Activated naive CD4-positive, alpha-beta T cell treated with anti-CD3 and anti-CD28 coated beads, Interleukin-2, amount 10 ng/mL, durations not matched to agents 7 days and 5 days (primary cell): ENCODE results near the gene KRT7.
"Not testable (repeated sequence)": the region's sequence is repeated elsewhere in the genome, so short reads cannot be mapped to it uniquely, and the experiment has no call there.

Source experiments
- CTCF ChIA-PET: fragments of 350-600 bp; sonication (Branson Sonifier 250); formaldehyde crosslinking; loops from one replicate; lab custom pipeline; 2021; ENCODE audit warnings: antibody characterized with exemption; lab: Charles Lee
- DNase-seq: peaks from one replicate; pipeline ENCODE4 v3.0.0-alpha.2; 2020
- H3K27ac Mint-ChIP-seq: one replicate; pipeline ENCODE4 v1.8.0; 2021; ENCODE audit warnings: mild to moderate bottlenecking, moderate library complexity, mixed read lengths
- H3K27me3 Mint-ChIP-seq: one replicate; pipeline ENCODE4 v1.8.0; 2021; ENCODE audit warnings: mild to moderate bottlenecking, mixed read lengths
- H3K36me3 Mint-ChIP-seq: one replicate; pipeline ENCODE4 v1.8.0; 2021; ENCODE audit warnings: mixed read lengths
- H3K4me1 Mint-ChIP-seq: one replicate; pipeline ENCODE4 v1.8.0; 2021; ENCODE audit warnings: mixed read lengths
- H3K4me3 Mint-ChIP-seq: one replicate; pipeline ENCODE4 v1.8.0; 2021; ENCODE audit warnings: mild to moderate bottlenecking, moderate library complexity, mixed read lengths
- H3K9me3 Mint-ChIP-seq: one replicate; pipeline ENCODE4 v1.8.0; 2021; ENCODE audit warnings: mixed read lengths

KRT7 gene

DNA sequence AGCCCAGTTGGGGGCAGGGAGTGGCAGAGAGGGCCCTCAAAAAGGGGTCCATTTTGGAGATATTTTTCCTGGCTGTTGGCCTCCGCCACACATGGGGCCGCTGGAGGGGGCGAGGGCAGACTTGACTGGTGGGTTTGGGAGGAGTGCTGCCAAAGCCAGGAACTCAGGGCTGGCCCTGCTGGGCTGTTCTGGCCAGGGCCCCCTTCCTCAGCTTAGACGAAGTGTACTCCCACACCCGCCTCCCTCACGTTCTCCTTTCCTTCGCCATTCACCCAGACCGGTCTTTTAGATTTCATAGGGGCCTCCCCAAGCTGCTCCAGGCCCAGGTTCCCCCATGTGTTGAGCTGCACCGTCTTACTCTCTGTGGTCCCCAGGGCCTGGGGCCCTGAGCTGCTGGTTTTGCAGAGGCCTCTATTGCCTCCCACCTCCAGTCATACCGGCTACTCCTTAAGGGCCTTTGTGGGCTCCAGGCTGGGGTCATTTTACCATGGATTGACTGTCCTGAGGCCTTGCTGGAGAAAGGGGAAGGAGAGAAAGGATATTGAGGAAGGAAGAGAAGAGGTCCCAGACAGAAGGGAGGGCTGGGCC lies 1.3 kb downstream of the KRT7 start:
- no peaks in the 10 kb centered on the region for H3K4me1 Mint-ChIP-seq
- DNase-seq = peak; percentile 8
- H3K9me3 Mint-ChIP-seq = no peaks in the 10 kb centered on the region
- H3K27ac Mint-ChIP-seq = no peak overlapping the region
- peaks cover 91% of the 10 kb centered on the region for H3K27me3 Mint-ChIP-seq
- no peaks in the 10 kb centered on the region for H3K36me3 Mint-ChIP-seq
- CTCF ChIA-PET = no interaction called here
- H3K4me3 Mint-ChIP-seq = no peak overlapping the region

- Mint-ChIP-seq H3K36me3 (no peaks in the 10 kb centered on the region), H3K27me3 (peaks cover 88% of the 10 kb centered on the region), H3K9me3 (no peaks in the 10 kb centered on the region), H3K4me3 (no peak overlapping the region), H3K4me1 (no peaks in the 10 kb centered on the region), H3K27ac (no peak overlapping the region)
- DNase-seq = peak; percentile 18
- CTCF ChIA-PET = interaction anchor here (1.5 to 4.5 kb wide), 2 partner anchors 14 to 17 kb away, joined by 4 to 24 read pairs; no protein-coding TSS in a partner anchor
Measured at GRCh38 chr12:52235001-52235764, 2.1 kb downstream of the KRT7 start.

GRCh38 chr12:52235822-52236361 lies 2.8 kb downstream of the KRT7 start:
- CTCF ChIA-PET = interaction anchor here (1.5 to 4.5 kb wide), 4 partner anchors 14 to 92 kb away, joined by 4 to 24 read pairs (median 5); no protein-coding TSS in a partner anchor
- DNase-seq = no peak
- H3K4me1 Mint-ChIP-seq = no peaks in the 10 kb centered on the region
- no peaks in the 10 kb centered on the region for H3K9me3 Mint-ChIP-seq
- H3K36me3 Mint-ChIP-seq = no peaks in the 10 kb centered on the region
- H3K4me3 Mint-ChIP-seq = no peak overlapping the region
- H3K27ac Mint-ChIP-seq = no peak overlapping the region
- H3K27me3 Mint-ChIP-seq = peaks cover 82% of the 10 kb centered on the region

GRCh38 chr12:52236386-52237050 lies 3.5 kb downstream of the KRT7 start:
- no peak overlapping the region for H3K4me3 Mint-ChIP-seq
- H3K27me3 Mint-ChIP-seq = peaks cover 82% of the 10 kb centered on the region
- no peaks in the 10 kb centered on the region for H3K4me1 Mint-ChIP-seq
- no peak overlapping the region for H3K27ac Mint-ChIP-seq
- CTCF ChIA-PET = interaction anchor here (1.5 to 4.5 kb wide), 4 partner anchors 15 to 91 kb away, joined by 4 to 24 read pairs (median 5); no protein-coding TSS in a partner anchor
- no peak for DNase-seq
- H3K36me3 Mint-ChIP-seq = no peaks in the 10 kb centered on the region
- H3K9me3 Mint-ChIP-seq = no peaks in the 10 kb centered on the region

- peaks cover 64% of the 10 kb centered on the region for H3K27me3 Mint-ChIP-seq
- CTCF ChIA-PET = interaction anchor here (0.7 to 4.5 kb wide), 3 partner anchors 17 to 40 kb away, joined by 3 to 24 read pairs (median 4); no protein-coding TSS in a partner anchor
Measured at GRCh38 chr12:52238207-52238840, 5.3 kb downstream of the KRT7 start.

DNA sequence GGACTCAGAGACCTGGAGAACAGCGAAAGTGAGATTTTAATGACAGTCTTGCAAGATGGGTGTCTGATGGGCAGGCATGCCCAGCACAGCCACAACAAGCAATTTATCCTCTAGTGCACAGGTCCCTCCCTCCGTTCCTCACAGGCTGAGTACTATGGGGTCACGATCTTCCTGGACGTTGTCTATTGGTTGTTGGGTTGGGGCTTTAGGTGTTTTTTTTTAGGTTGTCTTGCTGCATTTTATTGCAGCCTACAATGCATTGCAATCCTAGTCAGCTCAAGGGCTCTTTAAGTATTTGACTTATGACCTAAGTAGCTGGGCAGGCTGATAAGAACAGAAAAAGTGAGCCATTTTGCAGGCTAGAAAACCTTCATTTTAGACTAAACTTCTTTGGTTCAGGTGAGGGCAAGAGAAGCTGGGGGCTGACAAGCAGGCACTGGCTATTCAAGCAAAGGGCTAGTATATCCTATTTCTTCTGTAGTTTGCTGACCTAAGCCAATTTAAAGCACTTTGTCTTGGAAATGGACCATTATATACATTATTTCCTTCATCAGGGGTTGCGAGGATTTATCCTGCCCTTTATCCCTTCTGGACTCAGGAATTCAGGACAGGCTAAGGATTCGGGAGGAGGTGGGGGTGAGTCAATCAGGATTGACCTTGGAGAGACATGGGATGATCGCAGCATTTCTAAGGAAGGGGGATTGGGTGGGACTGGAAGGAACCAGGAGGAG lies 6.0 kb downstream of the KRT7 start:
- H3K27ac Mint-ChIP-seq = no peak overlapping the region
- CTCF ChIA-PET = interaction anchor here (0.7 to 4.5 kb wide), 3 partner anchors 18 to 56 kb away, joined by 3 to 24 read pairs (median 4); no protein-coding TSS in a partner anchor
- H3K9me3 Mint-ChIP-seq = no peaks in the 10 kb centered on the region
- no peak for DNase-seq
- H3K4me1 Mint-ChIP-seq = peaks cover 14% of the 10 kb centered on the region
- no peak overlapping the region for H3K4me3 Mint-ChIP-seq
- peaks cover 61% of the 10 kb centered on the region for H3K27me3 Mint-ChIP-seq
- H3K36me3 Mint-ChIP-seq = peaks cover 1% of the 10 kb centered on the region

More at GRCh38 chr12:52238207-52238840, 5.3 kb downstream of the KRT7 start:
- no peaks in the 10 kb centered on the region for H3K9me3 Mint-ChIP-seq
- DNase-seq = no peak
- no peak overlapping the region for H3K27ac Mint-ChIP-seq
- H3K4me3 Mint-ChIP-seq = no peak overlapping the region
- H3K4me1 Mint-ChIP-seq = peaks cover 7% of the 10 kb centered on the region
- H3K36me3 Mint-ChIP-seq = no peaks in the 10 kb centered on the region

GRCh38 chr12:52239767-52240166 lies 6.7 kb downstream of the KRT7 start:
- peaks cover 57% of the 10 kb centered on the region for H3K27me3 Mint-ChIP-seq
- CTCF ChIA-PET = interaction anchor here (0.7 to 4.5 kb wide), 2 partner anchors 18 to 55 kb away, joined by 3 to 24 read pairs; no protein-coding TSS in a partner anchor
- peaks cover 1% of the 10 kb centered on the region for H3K36me3 Mint-ChIP-seq
- H3K4me3 Mint-ChIP-seq = no peak overlapping the region
- peaks cover 21% of the 10 kb centered on the region for H3K4me1 Mint-ChIP-seq
- no peak overlapping the region for H3K27ac Mint-ChIP-seq
- no peak for DNase-seq
- H3K9me3 Mint-ChIP-seq = no peaks in the 10 kb centered on the region

- not testable (repeated sequence) for DNase-seq, H3K4me3 Mint-ChIP-seq, H3K36me3 Mint-ChIP-seq, H3K9me3 Mint-ChIP-seq, H3K27ac Mint-ChIP-seq
- CTCF ChIA-PET = interaction anchor here (0.7 kb wide), 1 partner anchor 55 kb away, joined by 3 read pairs; no protein-coding TSS in a partner anchor
- peaks cover 52% of the 10 kb centered on the region for H3K27me3 Mint-ChIP-seq
- H3K4me1 Mint-ChIP-seq = peaks cover 26% of the 10 kb centered on the region
Measured at GRCh38 chr12:52240247-52240646, 7.2 kb downstream of the KRT7 start.

GRCh38 chr12:52241205-52241842 lies 8.3 kb downstream of the KRT7 start:
- no peak overlapping the region for H3K4me3 Mint-ChIP-seq
- peaks cover 42% of the 10 kb centered on the region for H3K27me3 Mint-ChIP-seq
- no peak overlapping the region for H3K27ac Mint-ChIP-seq
- no peaks in the 10 kb centered on the region for H3K9me3 Mint-ChIP-seq
- CTCF ChIA-PET = interaction anchor here (0.7 kb wide), 1 partner anchor 10 kb away, joined by 3 read pairs; no protein-coding TSS in a partner anchor
- peaks cover 1% of the 10 kb centered on the region for H3K36me3 Mint-ChIP-seq
- H3K4me1 Mint-ChIP-seq = peaks cover 37% of the 10 kb centered on the region
- no peak for DNase-seq

DNA sequence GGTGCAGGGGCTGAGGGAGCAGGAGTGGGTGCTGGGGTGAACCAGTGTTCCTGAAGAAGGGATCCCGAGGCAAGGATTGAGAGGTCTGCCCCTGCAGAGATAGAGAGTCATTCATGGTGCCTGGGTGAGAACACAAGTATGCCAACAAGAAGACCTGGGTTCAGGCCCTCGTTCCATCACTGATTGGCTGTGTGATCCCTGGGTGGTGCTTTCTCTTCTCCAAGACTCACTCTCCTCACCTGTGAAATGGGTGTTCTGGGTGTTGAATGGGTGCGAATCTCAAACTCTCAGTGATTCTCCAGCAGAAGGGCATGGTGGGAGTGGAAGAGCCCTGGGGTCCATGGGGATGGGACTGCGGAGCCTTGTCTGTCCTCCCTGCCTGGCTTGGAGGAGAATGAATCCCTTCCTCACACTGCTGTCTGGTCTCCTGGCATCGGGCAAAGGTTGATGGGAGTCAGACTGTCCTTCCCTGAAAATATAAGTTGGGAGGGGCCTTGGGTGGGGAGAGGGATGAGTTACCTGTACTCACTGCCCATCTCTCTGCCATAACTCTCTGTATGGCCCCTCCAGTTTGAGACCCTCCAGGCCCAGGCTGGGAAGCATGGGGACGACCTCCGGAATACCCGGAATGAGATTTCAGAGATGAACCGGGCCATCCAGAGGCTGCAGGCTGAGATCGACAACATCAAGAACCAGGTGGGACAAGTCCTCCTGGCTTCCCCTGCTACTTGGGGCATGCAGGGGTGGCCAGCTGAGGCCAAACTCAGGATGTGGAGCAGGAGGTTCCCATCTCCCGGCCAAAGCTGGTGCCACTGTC lies 9.6 kb downstream of the KRT7 start:
- Mint-ChIP-seq H3K9me3 (no peaks in the 10 kb centered on the region), H3K4me3 (no peak overlapping the region), H3K27ac (no peak overlapping the region), H3K4me1 (peaks cover 50% of the 10 kb centered on the region), H3K27me3 (peaks cover 33% of the 10 kb centered on the region), H3K36me3 (peaks cover 1% of the 10 kb centered on the region)
- CTCF ChIA-PET = interaction anchor here (1.4 to 3.0 kb wide), 3 partner anchors 21 to 76 kb away, joined by 4 to 16 read pairs (median 11); no protein-coding TSS in a partner anchor
- no peak for DNase-seq

- Mint-ChIP-seq H3K9me3 (no peaks in the 10 kb centered on the region), H3K27me3 (peaks cover 30% of the 10 kb centered on the region), H3K36me3 (peaks cover 4% of the 10 kb centered on the region), H3K27ac (peak overlapping the region; percentile 91), H3K4me3 (peak overlapping the region; percentile 17), H3K4me1 (peaks cover 53% of the 10 kb centered on the region)
- CTCF ChIA-PET = interaction anchor here (0.9 to 3.0 kb wide), 4 partner anchors 19 to 76 kb away, joined by 3 to 16 read pairs (median 8); no protein-coding TSS in a partner anchor
- no peak for DNase-seq
Measured at GRCh38 chr12:52243259-52243855, 10.3 kb downstream of the KRT7 start.
